Upper lobe of left lung (tissue), 4 donors: ENCODE data around the gene VSTM4.

Experiments
- CTCF ChIP-seq, 6 experiments: fragments of 450-650 bp in 4 of 6; fragments of 200-600 bp in 2 of 6; sonication (generic) in 2 of 6; IDR thresholded peaks; one replicate each; pipeline ENCODE4 v1.5.1; 2016 to 2019; ENCODE audit warnings: antibody characterized with exemption in 6 of 6
- POLR2A ChIP-seq, 4 donors: fragments of 450-650 bp; IDR thresholded peaks; one replicate each; pipeline ENCODE4 v1.5.1; 2016 to 2017; ENCODE audit warnings: antibody characterized with exemption in 4 of 4, mild to moderate bottlenecking in 2 of 4

GRCh38 chr10:49053053-49053997, 62.0 kb downstream of the VSTM4 start:
- TF ChIP-seq CTCF (IDR thresholded peaks at IDR 0.05): no peak
- no peak for TF ChIP-seq POLR2A (IDR thresholded peaks at IDR 0.05)
